GM19193 (cell line): ENCODE results near the gene CCDC185.

Source experiments
- POLR2A ChIP-seq: IDR thresholded peaks from 4 replicates; pipeline ENCODE4 v1.6.1; 2011; ENCODE audit not compliant: insufficient read depth, insufficient read length; ENCODE audit errors: extremely low read depth

Gene CCDC185

DNA sequence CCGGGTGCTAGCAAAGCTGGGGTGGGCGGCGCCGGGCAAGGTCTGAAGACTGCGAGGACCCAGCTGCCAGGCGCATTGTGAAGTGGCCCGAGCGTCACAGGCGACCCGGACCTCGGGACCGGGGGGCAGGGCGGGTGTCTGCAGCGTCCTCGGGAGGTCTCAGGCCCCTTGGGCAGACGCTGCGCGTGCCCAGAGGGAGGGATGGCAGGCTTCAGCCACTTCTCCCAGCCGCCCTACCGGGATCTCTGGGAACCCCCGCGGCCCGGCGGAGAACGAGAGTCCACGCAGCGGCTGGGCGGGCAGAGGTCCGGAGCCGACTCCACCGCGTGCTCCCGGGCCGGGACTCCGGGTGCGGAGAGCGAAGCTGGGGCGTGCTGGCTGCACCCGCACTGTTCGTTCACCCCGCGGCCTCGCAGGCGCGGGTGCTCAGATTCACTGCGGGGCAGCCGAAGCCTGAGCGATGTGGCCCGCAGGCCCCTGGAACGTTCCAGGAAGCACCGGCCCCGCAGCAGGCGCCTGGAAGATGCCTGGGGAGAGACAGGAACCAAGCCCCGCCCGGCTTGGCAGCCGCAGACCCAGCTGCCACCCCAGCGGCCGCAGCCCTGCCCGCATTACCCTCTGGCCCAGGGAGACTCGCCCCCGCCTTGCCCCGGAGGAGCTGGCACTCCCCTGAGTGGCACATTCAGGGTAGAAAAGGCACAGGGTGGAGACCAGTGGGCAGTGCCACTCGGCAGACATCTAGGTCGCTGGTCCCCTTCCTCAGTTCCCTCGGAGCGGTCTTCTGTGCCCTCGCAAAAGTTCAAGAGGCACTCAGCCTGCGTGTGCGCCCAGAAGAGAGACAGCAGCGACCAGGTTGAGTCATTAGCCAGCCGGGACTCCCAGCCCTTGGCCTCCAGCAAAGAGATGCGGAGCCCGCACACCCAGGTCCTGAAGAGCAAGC, at the start of gene CCDC185:
Gene CCDC185 (plus strand): TSS at position 141 of the 940 bp plus-strand sequence. CDS start 61 bp downstream, at position 202.
- TF ChIP-seq POLR2A: no peak

GRCh38 chr1:223343692-223344091, 49.5 kb upstream of the CCDC185 start:
- no peak for TF ChIP-seq POLR2A

DNA sequence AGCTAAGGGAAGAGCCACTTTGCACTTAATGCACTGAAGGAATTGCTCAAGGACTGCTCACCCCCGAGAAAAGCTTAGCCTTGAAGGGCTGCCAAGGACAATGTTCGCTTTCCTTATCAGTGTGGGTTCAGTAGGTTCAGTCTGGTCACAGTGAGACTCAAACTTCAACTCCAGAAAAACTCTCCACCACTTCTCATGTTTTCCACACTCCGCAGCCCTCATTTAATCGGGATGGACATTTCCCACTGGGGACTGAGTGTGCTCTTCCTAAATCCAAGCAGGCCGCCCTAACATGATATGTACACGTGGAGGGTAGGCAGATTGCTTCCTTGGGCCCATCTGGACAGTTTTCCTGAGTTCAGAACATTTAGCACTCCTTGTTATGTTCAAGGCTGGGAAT, 48.7 kb upstream of the CCDC185 start:
- no peak for TF ChIP-seq POLR2A

GRCh38 chr1:223345720-223346119, 47.5 kb upstream of the CCDC185 start:
- TF ChIP-seq POLR2A: no peak

GRCh38 chr1:223346311-223346710, 46.9 kb upstream of the CCDC185 start:
- TF ChIP-seq POLR2A: no peak

- TF ChIP-seq POLR2A: no peak
Observed at GRCh38 chr1:223347583-223347982, 45.6 kb upstream of the CCDC185 start.

- no peak for TF ChIP-seq POLR2A
Observed at GRCh38 chr1:223348439-223348838, 44.8 kb upstream of the CCDC185 start.

DNA sequence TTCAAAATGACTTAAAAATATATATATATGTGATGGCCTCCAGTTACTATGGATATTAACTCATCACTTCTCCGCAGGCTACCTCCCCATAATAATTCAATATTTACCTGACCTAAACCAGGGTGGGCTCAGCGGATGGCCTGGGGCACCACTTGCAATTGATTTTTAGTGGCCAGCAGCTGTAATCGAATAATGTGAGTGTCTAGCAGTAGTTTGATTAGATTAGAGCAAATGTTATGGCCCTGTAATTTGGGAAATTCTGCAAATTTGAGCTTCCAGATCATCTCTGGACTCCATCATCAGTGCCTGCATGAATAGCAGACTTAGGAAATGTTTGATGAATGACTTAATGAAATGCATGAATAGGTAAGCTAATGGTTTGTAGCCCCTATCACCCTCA, 44.0 kb upstream of the CCDC185 start:
- TF ChIP-seq POLR2A: no peak

GRCh38 chr1:223350361-223350908, 42.8 kb upstream of the CCDC185 start:
- TF ChIP-seq POLR2A: no peak

DNA sequence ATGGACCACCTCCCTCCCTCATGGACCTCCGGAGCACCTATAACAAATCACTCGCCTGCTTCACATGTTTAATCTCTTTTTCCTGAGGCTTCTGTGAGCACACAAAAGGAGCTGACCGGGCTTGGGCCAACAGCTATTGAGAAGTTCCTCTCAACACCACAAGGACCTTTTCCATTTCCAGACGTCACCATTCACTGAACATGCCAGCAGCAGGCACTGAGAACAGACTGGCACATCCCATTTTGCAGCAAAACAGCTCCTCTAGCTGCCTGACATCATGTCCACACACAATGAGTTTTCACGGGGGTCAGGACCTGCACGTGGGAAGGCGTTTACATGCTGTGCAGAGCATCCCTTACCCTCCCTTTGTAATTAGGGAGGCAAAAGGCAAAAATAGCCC, 40.3 kb upstream of the CCDC185 start:
- TF ChIP-seq POLR2A: no peak

- TF ChIP-seq POLR2A: no peak
Observed at GRCh38 chr1:223353939-223354338, 39.3 kb upstream of the CCDC185 start.

GRCh38 chr1:223355699-223356098, 37.5 kb upstream of the CCDC185 start:
- TF ChIP-seq POLR2A: no peak

DNA sequence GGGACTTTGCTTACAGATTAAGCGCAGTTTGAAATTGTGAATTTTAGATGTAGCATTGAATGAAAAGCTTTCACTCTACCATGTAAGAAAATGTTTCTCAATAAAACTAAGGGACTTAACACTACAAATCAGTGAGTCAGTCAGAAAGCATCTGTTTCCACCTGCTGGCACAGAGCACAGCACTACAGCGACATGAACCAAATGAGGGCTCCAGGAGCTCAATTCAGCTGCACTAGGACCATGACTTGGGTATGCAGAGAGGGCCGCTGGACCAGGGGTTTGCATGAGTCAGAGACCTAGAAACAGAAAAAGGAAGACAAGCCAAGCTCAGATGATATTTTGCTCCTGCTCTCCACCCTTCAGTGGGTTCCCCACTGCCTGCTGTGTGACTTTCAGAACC, 34.4 kb upstream of the CCDC185 start:
- TF ChIP-seq POLR2A: no peak

DNA sequence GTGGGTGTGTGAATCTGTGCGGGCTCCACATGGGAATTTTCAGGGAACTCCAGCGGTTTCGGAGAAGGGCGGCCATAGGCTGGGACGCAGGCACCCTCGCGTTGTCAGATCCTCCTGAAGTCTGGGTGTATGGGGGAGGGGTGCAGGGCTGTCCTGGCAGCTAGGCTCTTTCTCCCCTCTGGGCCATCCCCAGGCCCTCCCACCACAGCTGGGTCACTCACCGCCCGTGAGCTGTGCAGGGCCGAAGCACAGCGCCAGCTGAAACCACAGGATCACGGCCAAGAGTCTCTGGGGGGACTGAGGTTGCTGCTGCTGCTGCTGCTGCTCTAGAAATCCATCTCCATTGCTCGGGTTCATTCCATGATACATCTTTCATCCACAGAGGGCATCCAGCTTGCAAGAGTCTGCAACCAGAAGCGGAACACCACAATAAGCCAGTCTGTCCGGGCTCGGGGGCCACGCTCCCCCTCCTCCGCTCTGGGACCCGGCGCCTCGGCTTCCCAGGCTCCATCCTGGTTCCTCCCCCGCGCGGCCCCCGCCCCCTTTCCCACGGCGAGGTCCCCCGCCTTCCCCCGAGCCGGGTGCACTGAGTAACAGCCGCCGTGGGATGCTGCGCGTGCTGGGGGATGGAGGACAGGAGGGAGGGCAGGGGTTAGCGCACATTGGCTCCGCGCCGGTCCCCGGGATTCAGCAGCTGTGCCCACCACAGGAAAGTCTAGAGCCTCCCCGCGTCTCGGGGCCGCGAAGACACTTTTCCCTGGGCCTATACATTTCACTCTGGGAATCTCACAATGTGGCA, 30.0 kb upstream of the CCDC185 start:
- no peak for TF ChIP-seq POLR2A
